Measurements from ENCODE around the gene USP7.

GRCh38 chr16:8880839-8881510, 82.7 kb downstream of the USP7 start:
- TF ChIP-seq, protein P1, sequence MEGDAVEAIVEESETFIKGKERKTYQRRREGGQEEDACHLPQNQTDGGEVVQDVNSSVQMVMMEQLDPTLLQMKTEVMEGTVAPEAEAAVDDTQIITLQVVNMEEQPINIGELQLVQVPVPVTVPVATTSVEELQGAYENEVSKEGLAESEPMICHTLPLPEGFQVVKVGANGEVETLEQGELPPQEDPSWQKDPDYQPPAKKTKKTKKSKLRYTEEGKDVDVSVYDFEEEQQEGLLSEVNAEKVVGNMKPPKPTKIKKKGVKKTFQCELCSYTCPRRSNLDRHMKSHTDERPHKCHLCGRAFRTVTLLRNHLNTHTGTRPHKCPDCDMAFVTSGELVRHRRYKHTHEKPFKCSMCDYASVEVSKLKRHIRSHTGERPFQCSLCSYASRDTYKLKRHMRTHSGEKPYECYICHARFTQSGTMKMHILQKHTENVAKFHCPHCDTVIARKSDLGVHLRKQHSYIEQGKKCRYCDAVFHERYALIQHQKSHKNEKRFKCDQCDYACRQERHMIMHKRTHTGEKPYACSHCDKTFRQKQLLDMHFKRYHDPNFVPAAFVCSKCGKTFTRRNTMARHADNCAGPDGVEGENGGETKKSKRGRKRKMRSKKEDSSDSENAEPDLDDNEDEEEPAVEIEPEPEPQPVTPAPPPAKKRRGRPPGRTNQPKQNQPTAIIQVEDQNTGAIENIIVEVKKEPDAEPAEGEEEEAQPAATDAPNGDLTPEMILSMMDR (conservative IDR thresholded peaks at IDR 0.05; ENCODE audit: low read depth, low read length): no peak
- TF ChIP-seq EZH2 (IDR thresholded peaks at IDR 0.05; ENCODE audit: low read length, unreplicated experiment) (no peak), EZH2phosphoT487 (IDR thresholded peaks at IDR 0.05; ENCODE audit: borderline replicate concordance, low read length) (no peak)
